ENCODE measurements around the gene ST7. TPM values are rescaled to one million over a fixed set of nuclear protein-coding genes. Genes with fewer than 3 reads are reported as not detected.

ST7 gene
- total and polyA plus RNA-seq, 2 of the 8 experiments (the other 6 are each of a cell fraction or from before 2014, with no cell fraction given): 16.3 to 18.0 TPM

DNA sequence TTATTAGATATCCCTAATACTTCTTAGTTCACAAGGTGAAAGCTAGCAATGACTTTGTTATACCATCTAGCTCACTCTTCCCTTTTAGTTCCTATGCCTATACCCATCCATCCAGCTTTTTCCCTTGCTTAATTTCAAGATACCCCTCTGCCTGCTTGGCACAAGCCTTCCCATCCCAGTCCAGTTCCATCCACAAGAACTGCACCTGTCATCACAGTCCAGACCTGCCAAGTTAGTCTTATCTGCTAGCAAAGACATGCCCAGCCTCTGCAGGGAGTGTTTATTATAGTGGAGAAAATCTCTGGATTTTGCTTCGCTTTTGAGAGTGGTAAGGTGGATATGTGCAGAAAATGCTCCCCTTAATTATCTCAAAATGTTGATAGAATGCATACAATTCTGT lies 158.2 kb downstream of the ST7 start (continued):
- no peak for TF ChIP-seq RNF2 (IDR thresholded peaks at IDR 0.05; ENCODE audit: borderline replicate concordance, low read depth, low read length, missing control alignments, poor library complexity, severe bottlenecking)
- no peak for TF ChIP-seq EP300 (IDR thresholded peaks at IDR 0.05; ENCODE audit: borderline replicate concordance in 1 of 2, low read depth in 2 of 2, low read length in 2 of 2)
- no peak for TF ChIP-seq EZH2 (IDR thresholded peaks at IDR 0.05; ENCODE audit: low read depth, low read length, severe bottlenecking)

Data from H1 (cell line).